ENCODE data around the gene SORCS2.

Gene SORCS2

DNA sequence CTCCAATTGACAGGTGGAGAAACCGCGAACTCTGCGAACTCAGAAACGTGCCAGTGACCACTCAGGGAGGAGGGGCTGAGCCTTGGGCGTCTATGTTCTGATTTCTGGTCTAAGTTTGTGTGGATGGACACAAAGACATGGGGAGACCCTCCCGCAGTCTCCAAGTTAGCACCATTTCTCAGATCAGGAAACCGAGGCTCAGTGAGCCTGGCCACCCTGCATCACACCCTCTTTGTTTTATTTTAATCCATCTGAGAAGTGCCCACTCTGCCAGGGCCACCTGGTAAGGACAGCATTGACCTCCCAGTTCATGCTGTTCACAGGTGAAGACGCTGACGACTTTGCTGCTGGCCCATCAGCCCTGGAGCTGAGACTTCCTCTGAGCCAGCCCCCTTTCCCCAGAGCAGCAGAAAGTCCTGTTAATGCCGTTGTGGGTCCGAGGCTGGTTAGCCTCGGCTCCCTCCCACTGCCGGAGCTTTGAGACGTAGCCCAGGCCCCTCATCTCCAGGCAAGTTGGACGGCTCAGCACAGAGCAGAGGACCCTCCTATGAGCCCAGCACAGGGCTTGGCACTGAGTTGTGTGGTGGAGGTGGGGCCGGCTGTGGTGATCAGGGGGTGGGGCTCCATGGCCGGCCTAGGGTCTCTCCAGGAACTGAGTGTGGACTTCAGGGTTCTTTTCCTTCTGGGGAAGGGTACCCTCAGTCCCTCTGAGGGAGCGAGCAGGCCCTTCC lies 198.7 kb downstream of the SORCS2 start:
- DNase-seq (ENCODE audit: low read depth, low spot score): no peak
- H3K4me3 ChIP-seq (ENCODE audit: low read depth, low read length): no peak overlapping the region
- CTCF ChIA-PET: no interaction called here
- POLR2A ChIA-PET: no interaction called here
- TF ChIP-seq CTCF (IDR thresholded peaks at IDR 0.05; ENCODE audit: insufficient read depth, low read length, missing control alignments): no peak

DNA sequence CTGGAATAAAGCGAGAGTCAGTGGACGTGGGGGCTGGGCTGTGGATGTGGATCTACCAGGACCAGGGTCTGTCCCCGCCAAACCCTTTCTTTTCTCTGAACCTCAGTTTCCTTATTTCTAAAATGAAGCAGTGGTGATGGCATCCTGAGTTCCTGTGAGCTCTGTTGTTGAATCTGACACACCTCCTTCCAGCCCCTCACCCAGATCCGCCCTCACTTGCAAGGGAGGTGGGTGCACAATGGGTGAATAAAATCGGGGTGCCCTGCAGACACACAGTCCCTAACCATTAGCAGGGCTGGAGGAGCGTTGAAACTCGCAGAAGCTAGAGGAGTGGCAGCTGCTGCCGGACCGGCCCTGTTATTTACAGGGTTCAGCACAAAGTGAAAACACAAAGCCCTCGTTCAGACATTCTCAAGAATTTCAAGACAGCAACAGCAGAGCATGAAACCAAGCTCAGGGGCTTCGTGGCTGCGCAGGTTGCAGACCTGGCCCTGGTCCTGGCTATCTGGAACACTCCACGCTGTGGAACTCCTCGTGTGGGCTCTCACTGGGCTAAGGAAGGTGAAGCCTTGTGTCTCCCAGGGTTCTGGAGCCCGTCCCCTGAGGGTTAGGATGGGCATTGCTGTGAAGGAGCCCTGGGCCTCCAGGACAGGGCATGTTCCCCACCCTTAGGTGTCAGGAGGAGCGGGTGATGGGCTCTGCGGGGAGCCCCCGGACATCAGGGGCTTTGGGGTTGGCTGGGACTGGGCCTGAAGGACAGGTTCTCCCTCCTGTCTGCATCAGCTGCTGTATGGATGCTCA lies 199.5 kb downstream of the SORCS2 start:
- no peak overlapping the region for H3K4me3 ChIP-seq (ENCODE audit: low read depth, low read length)
- CTCF ChIA-PET: no interaction called here
- DNase-seq (ENCODE audit: low read depth, low spot score): no peak
- POLR2A ChIA-PET: no interaction called here
- no peak for TF ChIP-seq CTCF (IDR thresholded peaks at IDR 0.05; ENCODE audit: insufficient read depth, low read length, missing control alignments)

- no peak for TF ChIP-seq CTCF (IDR thresholded peaks at IDR 0.05; ENCODE audit: insufficient read depth, low read length, missing control alignments)
- H3K4me3 ChIP-seq (ENCODE audit: low read depth, low read length): no peak overlapping the region
- no peak for DNase-seq (ENCODE audit: low read depth, low spot score)
- ChIA-PET CTCF (interaction anchor here (1.0 to 1.1 kb wide), 2 partner anchors 11 to 327 kb away, joined by 3 to 4 read pairs; no protein-coding TSS in a partner anchor), POLR2A (no interaction called here)
Observed at GRCh38 chr4:7392438-7393421, 200.4 kb downstream of the SORCS2 start.

GRCh38 chr4:7393601-7394575 lies 201.6 kb downstream of the SORCS2 start:
- ChIA-PET CTCF (interaction anchor here (1.0 to 1.6 kb wide), 3 partner anchors 10 to 326 kb away, joined by 3 to 4 read pairs (median 3); no protein-coding TSS in a partner anchor), POLR2A (no interaction called here)
- TF ChIP-seq CTCF (IDR thresholded peaks at IDR 0.05; ENCODE audit: insufficient read depth, low read length, missing control alignments): no peak
- DNase-seq (ENCODE audit: low read depth, low spot score): no peak
- H3K4me3 ChIP-seq (ENCODE audit: low read depth, low read length): no peak overlapping the region

DNA sequence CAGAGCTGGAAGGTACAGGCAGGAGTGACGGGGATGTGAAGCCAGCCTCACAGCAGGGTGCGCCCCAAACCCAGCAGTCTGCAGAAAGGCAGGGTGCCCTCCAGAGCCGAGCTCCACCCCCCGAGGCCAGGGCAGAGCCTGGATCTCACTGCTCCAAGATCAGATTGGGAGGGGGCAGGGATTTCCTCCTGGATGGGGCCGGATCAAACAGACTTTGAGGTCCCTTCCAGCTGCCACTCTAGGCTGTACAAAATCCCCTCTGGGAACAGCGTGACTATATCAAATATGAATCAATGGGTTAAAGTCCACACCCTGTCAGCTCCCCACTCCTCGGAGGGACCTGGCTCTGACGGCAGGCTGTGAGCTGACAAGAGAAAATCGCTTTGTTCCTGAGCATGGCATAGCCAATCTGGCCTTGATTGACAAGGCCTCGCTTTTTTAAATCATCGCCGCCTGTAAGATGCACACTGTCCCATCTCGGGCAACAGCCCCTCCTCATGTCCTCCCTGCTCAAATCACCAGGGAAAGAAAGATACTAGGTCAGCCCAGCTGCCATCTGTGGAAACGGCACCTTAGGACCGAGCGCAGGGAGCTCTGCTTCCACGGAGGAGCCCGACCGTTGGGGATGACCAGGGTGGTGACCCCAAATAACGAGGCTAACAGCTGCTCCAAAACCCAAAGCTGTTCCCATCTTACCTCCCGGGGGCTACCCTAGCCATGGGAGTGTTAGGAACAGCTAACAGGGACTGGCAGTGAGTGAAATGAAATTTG lies 202.5 kb downstream of the SORCS2 start:
- ChIA-PET POLR2A (no interaction called here), CTCF (interaction anchor here (1.6 kb wide), 1 partner anchor 11 kb away, joined by 3 read pairs; no protein-coding TSS in a partner anchor)
- no peak for TF ChIP-seq CTCF (IDR thresholded peaks at IDR 0.05; ENCODE audit: insufficient read depth, low read length, missing control alignments)
- H3K4me3 ChIP-seq (ENCODE audit: low read depth, low read length): no peak overlapping the region
- DNase-seq (ENCODE audit: low read depth, low spot score): no peak
